Tibial nerve (tissue), 4 donors: ENCODE results near the gene MYO7A. TPM values are rescaled to one million over a fixed set of nuclear protein-coding genes. Genes with fewer than 3 reads are reported as not detected.

Source experiments
- DNase-seq, 2 donors: peaks; one replicate each; pipeline ENCODE4 v3.0.0-alpha.2; 2019; ENCODE audit warnings: low spot score in 2 of 2
- H3K27ac ChIP-seq, 4 donors: fragments of 200-600 bp; sonication (generic) in 3 of 4; one replicate each; pipeline ENCODE4 v1.5.1; 2017 to 2019; ENCODE audit warnings: mild to moderate bottlenecking in 1 of 4
- H3K27me3 ChIP-seq, 2 donors: fragments of 200-600 bp; sonication (generic) in 1 of 2; one replicate each; pipeline versions ENCODE4 v1.5.1 to v1.6.0; 2017 to 2019
- H3K36me3 ChIP-seq, 3 donors: fragments of 200-600 bp; sonication (generic); one replicate each; pipeline ENCODE4 v1.5.1; 2018 to 2019
- H3K4me1 ChIP-seq, 4 donors: fragments of 200-600 bp; sonication (generic) in 3 of 4; one replicate each; pipeline ENCODE4 v1.5.1; 2017 to 2019
- H3K4me3 ChIP-seq, 4 donors: fragments of 200-600 bp; sonication (generic) in 3 of 4; one replicate each; pipeline ENCODE4 v1.5.1; 2017 to 2019; ENCODE audit warnings: mild to moderate bottlenecking in 1 of 4, moderate library complexity in 1 of 4
- H3K9me3 ChIP-seq, 4 donors: fragments of 200-600 bp; sonication (generic) in 3 of 4; one replicate each; pipeline ENCODE4 v1.5.1; 2017 to 2019
- EP300 ChIP-seq, 2 donors: sonication (generic); formaldehyde crosslinking; IDR thresholded peaks; one replicate each; pipeline ENCODE4 v1.6.1; 2017; ENCODE audit warnings: antibody characterized with exemption in 2 of 2, mild to moderate bottlenecking in 1 of 2
- POLR2A ChIP-seq, 2 donors: fragments of 450-650 bp; IDR thresholded peaks; one replicate each; pipeline ENCODE4 v1.6.1; 2017; ENCODE audit warnings: antibody characterized with exemption in 2 of 2, mild to moderate bottlenecking in 2 of 2, moderate library complexity in 2 of 2
- WGBS, 2 donors: methylation state at CpG; one replicate each; pipeline ENCODE4 v1.1.5; 2018; 5-methylcytosine and 5-hydroxymethylcytosine counted together
- total RNA-seq, 4 donors: library from RNA; depleted of rRNA; stranded (reverse); fragments of >200 nt; gene quantifications; one replicate each; pipeline ENCODE4 v1.1.0, GENCODE V29; 2016
- TF ChIP-seq, protein P1 (sequence below), 5 experiments: fragments of 200-600 bp in 3 of 5; fragments of 450-650 bp in 2 of 5; sonication (generic) in 3 of 5; IDR thresholded peaks; one replicate each; pipeline ENCODE4 v1.5.1; 2016 to 2019; ENCODE audit warnings: antibody characterized with exemption in 5 of 5, mild to moderate bottlenecking in 3 of 5, moderate library complexity in 2 of 5

The MYO7A gene
- total RNA-seq, 4 donors from 2014 or later, result 12.6 to 45.0 (median 24.4) TPM

DNA sequence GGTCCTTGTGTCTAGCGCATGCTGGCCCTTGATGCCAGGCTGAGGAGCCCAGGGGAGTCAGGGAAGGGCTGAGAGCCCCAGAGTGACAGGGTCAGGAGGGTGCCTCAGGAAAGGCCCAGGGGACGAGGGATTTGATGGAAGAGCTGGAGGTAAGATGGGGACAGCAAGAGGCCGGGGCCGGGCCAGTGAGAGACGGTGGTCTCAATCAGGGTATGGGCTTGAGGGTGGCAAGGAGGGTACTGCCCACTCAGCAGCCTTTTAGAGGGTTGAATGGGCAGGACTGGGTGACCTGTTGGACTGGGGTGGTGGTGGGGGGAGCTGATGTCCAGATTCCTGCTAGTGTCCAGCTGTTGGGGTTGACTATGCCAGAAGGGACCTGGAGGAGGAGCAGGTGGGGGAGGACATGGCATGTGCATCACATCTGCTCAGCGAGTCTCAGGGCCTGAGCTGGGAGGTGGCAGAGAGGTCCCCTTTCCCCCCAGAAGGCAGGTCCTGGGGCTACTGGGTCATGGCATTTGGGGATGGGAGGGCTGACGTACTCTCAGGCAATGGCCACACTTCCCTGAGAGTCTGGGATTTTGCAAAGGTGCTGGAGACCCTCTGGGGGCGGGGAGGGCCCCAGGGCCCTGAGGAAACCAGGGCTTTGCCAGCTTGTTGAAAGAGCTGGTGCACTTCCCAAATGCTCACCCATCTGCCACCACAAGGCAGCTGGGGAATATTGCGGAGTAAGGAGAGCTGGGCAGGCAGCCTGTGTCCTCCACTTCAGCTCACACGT lies 18.4 kb downstream of the MYO7A start:
- Histone ChIP-seq H3K4me1 (peaks cover 0 to 15% (median 3%) of the 10 kb centered on the region in 4 donors), H3K9me3 (no peaks in the 10 kb centered on the region), H3K27ac (no peak overlapping the region), H3K27me3 (peaks cover 0 to 6% of the 10 kb centered on the region in 2 donors), H3K4me3 (no peak overlapping the region), H3K36me3 (no peaks in the 10 kb centered on the region)
- no peak for DNase-seq
- WGBS, 2 donors, result 89 to 91% methylated on average over 10 of the region's 10 CpGs
- TF ChIP-seq POLR2A (IDR thresholded peaks at IDR 0.05), result no peak
- no peak for TF ChIP-seq EP300 (IDR thresholded peaks at IDR 0.05)
- TF ChIP-seq, protein P1, sequence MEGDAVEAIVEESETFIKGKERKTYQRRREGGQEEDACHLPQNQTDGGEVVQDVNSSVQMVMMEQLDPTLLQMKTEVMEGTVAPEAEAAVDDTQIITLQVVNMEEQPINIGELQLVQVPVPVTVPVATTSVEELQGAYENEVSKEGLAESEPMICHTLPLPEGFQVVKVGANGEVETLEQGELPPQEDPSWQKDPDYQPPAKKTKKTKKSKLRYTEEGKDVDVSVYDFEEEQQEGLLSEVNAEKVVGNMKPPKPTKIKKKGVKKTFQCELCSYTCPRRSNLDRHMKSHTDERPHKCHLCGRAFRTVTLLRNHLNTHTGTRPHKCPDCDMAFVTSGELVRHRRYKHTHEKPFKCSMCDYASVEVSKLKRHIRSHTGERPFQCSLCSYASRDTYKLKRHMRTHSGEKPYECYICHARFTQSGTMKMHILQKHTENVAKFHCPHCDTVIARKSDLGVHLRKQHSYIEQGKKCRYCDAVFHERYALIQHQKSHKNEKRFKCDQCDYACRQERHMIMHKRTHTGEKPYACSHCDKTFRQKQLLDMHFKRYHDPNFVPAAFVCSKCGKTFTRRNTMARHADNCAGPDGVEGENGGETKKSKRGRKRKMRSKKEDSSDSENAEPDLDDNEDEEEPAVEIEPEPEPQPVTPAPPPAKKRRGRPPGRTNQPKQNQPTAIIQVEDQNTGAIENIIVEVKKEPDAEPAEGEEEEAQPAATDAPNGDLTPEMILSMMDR (IDR thresholded peaks at IDR 0.05), result no peak

DNA sequence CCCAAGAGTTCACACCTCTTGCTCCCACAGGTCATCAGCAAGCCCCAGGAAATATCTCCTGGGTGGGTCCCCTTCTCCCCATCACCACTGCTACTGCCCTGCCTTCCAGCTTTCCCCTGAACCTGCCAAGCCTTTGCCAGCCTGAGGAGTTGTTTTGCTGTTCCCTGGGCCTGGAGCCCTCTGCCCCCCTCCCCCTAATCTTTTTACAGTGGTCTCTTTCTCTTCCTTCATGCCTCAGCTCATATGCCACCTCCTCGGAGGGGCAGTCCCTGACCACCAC lies 18.9 kb downstream of the MYO7A start:
- DNase-seq, result no peak
- 75 to 78% methylated on average over 1 of the region's 1 CpG for WGBS, 2 donors
- Histone ChIP-seq H3K27ac (no peak overlapping the region), H3K36me3 (no peaks in the 10 kb centered on the region), H3K27me3 (peaks cover 0 to 6% of the 10 kb centered on the region in 2 donors), H3K4me1 (peaks cover 0 to 17% (median 3%) of the 10 kb centered on the region in 4 donors), H3K9me3 (no peaks in the 10 kb centered on the region), H3K4me3 (no peak overlapping the region)
- TF ChIP-seq EP300 (IDR thresholded peaks at IDR 0.05) (no peak), POLR2A (IDR thresholded peaks at IDR 0.05) (no peak)
- TF ChIP-seq, protein P1 (IDR thresholded peaks at IDR 0.05), result no peak

DNA sequence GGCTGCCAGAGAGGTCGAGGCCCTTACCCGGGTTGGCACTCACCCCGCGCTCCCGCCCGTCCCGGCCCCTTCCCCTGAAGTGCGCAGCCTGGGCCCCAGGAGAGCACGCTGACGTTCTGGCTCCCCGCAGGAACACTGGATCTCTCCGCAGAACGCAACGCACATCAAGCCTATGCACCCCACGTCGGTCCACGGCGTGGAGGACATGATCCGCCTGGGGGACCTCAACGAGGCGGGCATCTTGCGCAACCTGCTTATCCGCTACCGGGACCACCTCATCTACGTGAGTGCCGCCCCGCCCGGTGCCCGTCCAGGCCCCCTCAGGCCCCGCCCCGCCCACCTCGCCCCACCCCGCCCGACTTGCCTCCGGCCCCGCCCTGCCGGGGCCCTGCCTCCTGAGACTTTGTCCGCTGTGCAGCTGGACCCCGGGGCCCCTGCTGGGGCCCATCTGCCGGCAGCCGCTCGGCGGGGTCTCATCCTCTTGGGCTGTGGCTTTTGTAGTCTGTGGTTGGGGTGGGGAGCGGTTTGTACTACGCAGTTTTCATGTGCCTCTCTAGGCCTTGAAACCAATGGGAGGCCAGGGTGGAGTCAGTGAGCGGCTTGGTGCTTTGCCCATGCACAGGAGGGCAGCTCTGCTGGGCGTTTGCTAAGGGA lies 19.7 kb downstream of the MYO7A start:
- Histone ChIP-seq H3K36me3 (no peaks in the 10 kb centered on the region), H3K27ac (no peak overlapping the region), H3K4me1 (peaks cover 0 to 23% (median 3%) of the 10 kb centered on the region in 4 donors), H3K9me3 (no peaks in the 10 kb centered on the region), H3K4me3 (peak overlapping the region in 3 of 4 donors; percentile 9 to 40 (median 37)), H3K27me3 (peaks cover 0 to 6% of the 10 kb centered on the region in 2 donors)
- no peak for DNase-seq
- WGBS, 2 donors, result 17 to 20% methylated on average over 7 to 44 of the region's 47 CpGs
- TF ChIP-seq POLR2A (IDR thresholded peaks at IDR 0.05) (no peak), EP300 (IDR thresholded peaks at IDR 0.05) (no peak)
- TF ChIP-seq, protein P1 (IDR thresholded peaks at IDR 0.05), result no peak

DNA sequence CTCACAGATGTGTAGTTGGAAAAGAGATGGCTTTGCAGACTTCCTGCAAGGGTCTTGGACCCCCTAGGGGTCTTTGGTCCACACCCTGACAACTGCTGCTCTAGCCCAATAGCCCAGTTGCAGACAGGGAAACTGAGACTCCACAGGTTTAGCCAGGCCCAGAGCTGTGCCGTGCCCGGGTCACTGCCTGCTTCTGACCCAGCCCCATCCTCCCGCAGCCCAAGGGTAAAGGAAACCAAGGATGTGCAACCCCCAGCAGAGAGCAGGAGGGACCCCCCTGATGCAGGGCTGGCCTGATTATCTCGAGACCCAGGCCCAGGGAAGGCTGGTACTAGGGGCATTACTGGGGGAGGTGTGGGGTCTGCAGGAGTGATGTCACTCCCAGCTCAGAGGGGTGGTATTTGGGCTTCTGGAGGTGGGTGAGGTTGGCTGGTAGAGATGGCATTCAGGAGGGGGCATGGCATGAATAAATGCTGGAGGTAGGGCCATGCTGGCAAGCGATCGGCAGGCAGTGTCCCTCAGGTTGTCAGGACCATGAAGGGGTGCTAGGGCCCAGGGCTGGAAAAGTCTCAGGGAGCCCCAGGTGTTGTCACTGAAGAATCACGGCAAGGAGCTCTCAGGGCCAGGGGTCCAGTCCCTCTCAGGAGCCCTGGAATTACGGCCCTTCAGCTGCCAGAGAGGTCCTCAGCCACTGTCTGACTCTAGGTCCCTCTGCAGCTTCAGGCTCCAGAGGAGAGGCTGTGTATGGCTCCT lies 21.1 kb downstream of the MYO7A start:
- H3K9me3 ChIP-seq, result no peaks in the 10 kb centered on the region
- peaks cover 0 to 37% (median 9%) of the 10 kb centered on the region in 4 donors for H3K4me1 ChIP-seq
- WGBS, 2 donors, result 90 to 96% methylated on average over 7 to 8 of the region's 8 CpGs
- H3K27ac ChIP-seq, result no peak overlapping the region
- H3K36me3 ChIP-seq, result no peaks in the 10 kb centered on the region
- peaks cover 0 to 6% of the 10 kb centered on the region in 2 donors for H3K27me3 ChIP-seq
- DNase-seq, result no peak
- TF ChIP-seq EP300 (IDR thresholded peaks at IDR 0.05), result no peak
- no peak for TF ChIP-seq POLR2A (IDR thresholded peaks at IDR 0.05)
- TF ChIP-seq, protein P1 (IDR thresholded peaks at IDR 0.05), result no peak
- no peak overlapping the region for H3K4me3 ChIP-seq
